H1 (cell line): ENCODE data around the gene GALNT9.

Experiments used
- BRCA1 ChIP-seq: IDR thresholded peaks from 2 replicates; pipeline ENCODE4 v1.6.1; 2012; ENCODE audit warnings: low read depth, low read length, improper control_type of control experiment
- CREB1 ChIP-seq: IDR thresholded peaks from 2 replicates; pipeline ENCODE4 v1.6.1; 2012; ENCODE audit warnings: inconsistent platforms
- GABPA ChIP-seq: IDR thresholded peaks from 2 replicates; pipeline ENCODE4 v1.6.1; 2011; ENCODE audit warnings: mild to moderate bottlenecking, low read length, moderate library complexity, borderline replicate concordance; ENCODE audit not compliant: insufficient read depth
- HDAC2 ChIP-seq, 2 experiments: fragments of 300-600 bp in 1 of 2; sonication (generic) in 1 of 2; IDR thresholded peaks; 2 replicates each; pipeline ENCODE4 v1.6.1; 2011 to 2012; ENCODE audit warnings: low read depth in 2 of 2, low read length in 2 of 2, mild to moderate bottlenecking in 2 of 2, moderate library complexity in 2 of 2, borderline replicate concordance in 1 of 2, inconsistent platforms in 1 of 2
- JUND ChIP-seq: IDR thresholded peaks from 2 replicates; pipeline ENCODE4 v1.6.1; 2011; ENCODE audit warnings: mild to moderate bottlenecking, improper control_type of control experiment, low read length
- POLR2A ChIP-seq, 2 experiments: IDR thresholded peaks; 1 replicate in 1 of 2; 2 replicates in 1 of 2; pipeline ENCODE4 v1.6.1; 2011; ENCODE audit warnings: low read depth in 2 of 2, low read length in 2 of 2, mild to moderate bottlenecking in 2 of 2; ENCODE audit errors: control extremely low read depth in 1 of 2
- TCF12 ChIP-seq: IDR thresholded peaks from 2 replicates; pipeline ENCODE4 v1.6.1; 2011; ENCODE audit warnings: low read depth, mild to moderate bottlenecking, low read length
- TF ChIP-seq, protein P1 (sequence below), 3 experiments: IDR thresholded peaks; 1 replicate in 2 of 3; 2 replicates in 1 of 3; pipeline versions ENCODE4 v1.5.1 to v1.6.1; 2011; ENCODE audit warnings: low read length in 3 of 3, mild to moderate bottlenecking in 3 of 3, inconsistent platforms in 2 of 3, low read depth in 1 of 3, moderate library complexity in 1 of 3; ENCODE audit not compliant: insufficient read depth in 1 of 3; ENCODE audit errors: control extremely low read depth in 1 of 3
- TF ChIP-seq, protein P2 (sequence below): IDR thresholded peaks from 2 replicates; pipeline ENCODE4 v1.6.1; 2011; ENCODE audit warnings: low read length, improper control_type of control experiment

DNA sequence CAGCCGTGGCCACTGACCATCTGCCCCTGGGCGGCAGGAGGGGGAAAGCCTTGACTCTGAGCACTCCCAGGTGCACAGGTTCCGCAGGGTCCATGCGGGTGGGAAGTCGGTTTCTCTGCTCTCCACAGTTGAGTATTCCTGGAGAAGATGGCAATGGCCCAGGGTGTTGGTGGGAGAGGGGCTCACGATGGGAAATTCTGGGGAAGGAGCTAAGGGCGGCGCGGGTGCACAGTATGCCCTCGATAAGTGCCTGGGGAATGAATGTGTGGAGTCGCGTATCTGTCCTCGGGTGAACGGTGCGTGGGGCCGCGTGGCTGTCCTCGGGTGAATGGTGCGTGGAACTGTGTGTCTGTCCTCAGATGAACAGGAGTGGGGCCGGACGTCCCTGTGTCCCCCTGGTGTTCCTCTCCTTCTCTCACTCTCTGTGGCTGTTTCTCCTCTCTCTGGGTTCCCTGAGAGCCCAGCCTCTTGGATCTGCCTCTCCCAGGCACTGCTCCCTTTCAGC is 147.1 kb downstream of the GALNT9 start:
- no peak for TF ChIP-seq TCF12
- TF ChIP-seq, protein P1, sequence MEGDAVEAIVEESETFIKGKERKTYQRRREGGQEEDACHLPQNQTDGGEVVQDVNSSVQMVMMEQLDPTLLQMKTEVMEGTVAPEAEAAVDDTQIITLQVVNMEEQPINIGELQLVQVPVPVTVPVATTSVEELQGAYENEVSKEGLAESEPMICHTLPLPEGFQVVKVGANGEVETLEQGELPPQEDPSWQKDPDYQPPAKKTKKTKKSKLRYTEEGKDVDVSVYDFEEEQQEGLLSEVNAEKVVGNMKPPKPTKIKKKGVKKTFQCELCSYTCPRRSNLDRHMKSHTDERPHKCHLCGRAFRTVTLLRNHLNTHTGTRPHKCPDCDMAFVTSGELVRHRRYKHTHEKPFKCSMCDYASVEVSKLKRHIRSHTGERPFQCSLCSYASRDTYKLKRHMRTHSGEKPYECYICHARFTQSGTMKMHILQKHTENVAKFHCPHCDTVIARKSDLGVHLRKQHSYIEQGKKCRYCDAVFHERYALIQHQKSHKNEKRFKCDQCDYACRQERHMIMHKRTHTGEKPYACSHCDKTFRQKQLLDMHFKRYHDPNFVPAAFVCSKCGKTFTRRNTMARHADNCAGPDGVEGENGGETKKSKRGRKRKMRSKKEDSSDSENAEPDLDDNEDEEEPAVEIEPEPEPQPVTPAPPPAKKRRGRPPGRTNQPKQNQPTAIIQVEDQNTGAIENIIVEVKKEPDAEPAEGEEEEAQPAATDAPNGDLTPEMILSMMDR (IDR thresholded peaks at IDR 0.05; ENCODE audit: control extremely low read depth in 1 of 3, insufficient read depth in 1 of 3, low read depth in 1 of 3, low read length in 3 of 3) = no peak
- TF ChIP-seq, protein P2, sequence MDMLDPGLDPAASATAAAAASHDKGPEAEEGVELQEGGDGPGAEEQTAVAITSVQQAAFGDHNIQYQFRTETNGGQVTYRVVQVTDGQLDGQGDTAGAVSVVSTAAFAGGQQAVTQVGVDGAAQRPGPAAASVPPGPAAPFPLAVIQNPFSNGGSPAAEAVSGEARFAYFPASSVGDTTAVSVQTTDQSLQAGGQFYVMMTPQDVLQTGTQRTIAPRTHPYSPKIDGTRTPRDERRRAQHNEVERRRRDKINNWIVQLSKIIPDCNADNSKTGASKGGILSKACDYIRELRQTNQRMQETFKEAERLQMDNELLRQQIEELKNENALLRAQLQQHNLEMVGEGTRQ = no peak
- no peak for TF ChIP-seq CREB1
- no peak for TF ChIP-seq JUND
- no peak for TF ChIP-seq GABPA
- no peak for TF ChIP-seq POLR2A (IDR thresholded peaks at IDR 0.05; ENCODE audit: control extremely low read depth in 1 of 2, low read depth in 2 of 2, low read length in 2 of 2)
- no peak for TF ChIP-seq BRCA1
- no peak for TF ChIP-seq HDAC2 (IDR thresholded peaks at IDR 0.05; ENCODE audit: borderline replicate concordance in 1 of 2, low read depth in 2 of 2, low read length in 2 of 2)
